Neural cell (in vitro differentiated cells): ENCODE measurements around the gene RASGEF1C. TPM values are rescaled to one million over a fixed set of nuclear protein-coding genes. Genes with fewer than 3 reads are reported as not detected.

ENCODE experiments used
- H2AFZ ChIP-seq: fragments of 200-600, 300-800 bp; sonication (generic), shearing (Covaris generic); 2 replicates; pipeline ENCODE4 v1.6.0; 2014; ENCODE audit warnings: low read depth, mild to moderate bottlenecking, antibody characterized with exemption, low read length, moderate library complexity
- H3F3A ChIP-seq: fragments of 200-600 bp; shearing (Covaris generic); 2 replicates; pipeline ENCODE4 v1.6.1; 2016; ENCODE audit warnings: mild to moderate bottlenecking, moderate library complexity, mixed read lengths, antibody characterized with exemption, low read length; ENCODE audit not compliant: insufficient read depth, poor library complexity, severe bottlenecking
- H3K27ac ChIP-seq: fragments of 200-600, 300-800 bp; sonication (generic), shearing (Covaris generic); 2 replicates; pipeline ENCODE4 v1.5.1; 2014; ENCODE audit warnings: mild to moderate bottlenecking, low read length, moderate library complexity
- H3K27me3 ChIP-seq: fragments of 300-800, 200-600 bp; sonication (generic), shearing (Covaris generic); 2 replicates; pipeline ENCODE4 v1.6.0; 2014; ENCODE audit warnings: mild to moderate bottlenecking, low read depth, low read length, moderate library complexity; ENCODE audit not compliant: insufficient read depth
- H3K36me3 ChIP-seq: fragments of 300-800, 200-600 bp; sonication (generic), shearing (Covaris generic); 2 replicates; pipeline ENCODE4 v1.5.1; 2014; ENCODE audit warnings: mild to moderate bottlenecking, antibody characterized with exemption, low read length, moderate library complexity; ENCODE audit not compliant: insufficient read depth
- H3K4me2 ChIP-seq: fragments of 300-800, 200-600 bp; sonication (generic), shearing (Covaris generic); 2 replicates; pipeline ENCODE4 v1.6.0; 2014; ENCODE audit warnings: mild to moderate bottlenecking, low read length
- H3K4me3 ChIP-seq: fragments of 300-800, 200-600 bp; sonication (generic), shearing (Covaris generic); 2 replicates; pipeline ENCODE4 v1.5.1; 2014; ENCODE audit warnings: mild to moderate bottlenecking, low read length, moderate library complexity
- H3K79me2 ChIP-seq: fragments of 200-600 bp; shearing (Covaris generic); replicated peaks from 2 replicates; pipeline ENCODE4 v1.6.0; 2014; ENCODE audit warnings: mild to moderate bottlenecking, low read length, moderate library complexity; ENCODE audit not compliant: insufficient read depth
- H3K9ac ChIP-seq: fragments of 300-800, 200-600 bp; sonication (generic), shearing (Covaris generic); 2 replicates; pipeline ENCODE4 v1.6.1; 2016; ENCODE audit warnings: mild to moderate bottlenecking, low read length, mixed read lengths
- H3K9me2 ChIP-seq: fragments of 200-600 bp; shearing (Covaris generic); 2 replicates; pipeline ENCODE4 v1.6.1; 2016; ENCODE audit warnings: mild to moderate bottlenecking, low read length, mixed read lengths; ENCODE audit not compliant: insufficient read depth
- H3K9me3 ChIP-seq: fragments of 200-600, 300-800 bp; sonication (generic), shearing (Covaris generic); 2 replicates; pipeline ENCODE4 v1.6.1; 2016; ENCODE audit warnings: mild to moderate bottlenecking, mixed run types, low read length, moderate library complexity, mixed read lengths
- H4K20me1 ChIP-seq: fragments of 200-600 bp; shearing (Covaris generic); 2 replicates; pipeline ENCODE4 v1.6.1; 2016; ENCODE audit warnings: mild to moderate bottlenecking, mixed run types; ENCODE audit not compliant: insufficient read depth
- CTCF ChIP-seq: fragments of 450-650 bp; IDR thresholded peaks from 2 replicates; pipeline ENCODE4 v1.5.1; 2014; ENCODE audit warnings: antibody characterized with exemption, mild to moderate bottlenecking, moderate library complexity; ENCODE audit not compliant: poor library complexity, severe bottlenecking
- EP300 ChIP-seq: fragments of 450-650 bp; conservative IDR thresholded peaks from 2 replicates; pipeline ENCODE4 v1.6.1; 2014; ENCODE audit warnings: antibody characterized with exemption, mild to moderate bottlenecking, moderate library complexity; ENCODE audit not compliant: poor library complexity, severe bottlenecking
- EZH2 ChIP-seq: fragments of 200-600, 300-800 bp; shearing (Covaris generic), sonication (generic); IDR thresholded peaks from 2 replicates; pipeline ENCODE4 v1.6.1; 2014; ENCODE audit warnings: antibody characterized with exemption, low read length, borderline replicate concordance, mild to moderate bottlenecking; ENCODE audit not compliant: insufficient read depth, poor library complexity, severe bottlenecking
- MXI1 ChIP-seq: fragments of 450-650 bp; conservative IDR thresholded peaks from 2 replicates; pipeline ENCODE4 v1.6.1; 2014; ENCODE audit warnings: antibody characterized with exemption, mild to moderate bottlenecking; ENCODE audit not compliant: poor library complexity, severe bottlenecking
- POLR2AphosphoS5 ChIP-seq: IDR thresholded peaks from 2 replicates; pipeline ENCODE4 v1.6.1; 2012
- RAD21 ChIP-seq: fragments of 450-650 bp; conservative IDR thresholded peaks from 2 replicates; pipeline ENCODE4 v1.6.1; 2014; ENCODE audit warnings: antibody characterized with exemption, mild to moderate bottlenecking, moderate library complexity
- REST ChIP-seq: IDR thresholded peaks from 2 replicates; pipeline ENCODE4 v1.6.1; 2012; ENCODE audit warnings: borderline replicate concordance
- SMC3 ChIP-seq: fragments of 450-650 bp; conservative IDR thresholded peaks from 2 replicates; pipeline ENCODE4 v1.6.1; 2014; ENCODE audit warnings: antibody characterized with exemption, mild to moderate bottlenecking, moderate library complexity; ENCODE audit not compliant: poor library complexity
- TAF1 ChIP-seq: IDR thresholded peaks from 2 replicates; pipeline ENCODE4 v1.6.1; 2012; ENCODE audit warnings: low read depth
- polyA plus RNA-seq: library from polyadenylated mRNA; depleted of rRNA; stranded (reverse); fragments of >200 nt; gene quantifications from 2 replicates; pipeline ENCODE4 v1.2.3, GENCODE V29; 2014

RASGEF1C gene
- polyA plus RNA-seq, 1 donor from 2014 or later = 5.3 TPM

- Histone ChIP-seq H3K9ac (no peak overlapping the region), H3K9me2 (no peaks in the 10 kb centered on the region), H2AFZ (no peak overlapping the region), H3K27me3 (no peaks in the 10 kb centered on the region), H3K79me2 (no peaks in the 10 kb centered on the region), H3K9me3 (peaks cover 6% of the 10 kb centered on the region), H4K20me1 (no peaks in the 10 kb centered on the region), H3K36me3 (no peaks in the 10 kb centered on the region), H3K27ac (no peak overlapping the region), H3F3A (no peaks in the 10 kb centered on the region), H3K4me2 (no peak overlapping the region), H3K4me3 (no peak overlapping the region)
- TF ChIP-seq MXI1 (no peak), EP300 (no peak), TAF1 (no peak), RAD21 (no peak), REST (no peak), EZH2 (no peak), SMC3 (no peak), CTCF (no peak), POLR2AphosphoS5 (no peak)
Observed at GRCh38 chr5:180143656-180144364, 65.2 kb downstream of the RASGEF1C start.

GRCh38 chr5:180142824-180143610, 66.0 kb downstream of the RASGEF1C start:
- no peaks in the 10 kb centered on the region for H4K20me1 ChIP-seq
- H3F3A ChIP-seq = no peaks in the 10 kb centered on the region
- H3K36me3 ChIP-seq = no peaks in the 10 kb centered on the region
- H2AFZ ChIP-seq = no peak overlapping the region
- no peaks in the 10 kb centered on the region for H3K9me2 ChIP-seq
- H3K27me3 ChIP-seq = no peaks in the 10 kb centered on the region
- no peaks in the 10 kb centered on the region for H3K79me2 ChIP-seq
- H3K9ac ChIP-seq = no peak overlapping the region
- H3K27ac ChIP-seq = no peak overlapping the region
- H3K9me3 ChIP-seq = peaks cover 6% of the 10 kb centered on the region
- H3K4me2 ChIP-seq = no peak overlapping the region
- H3K4me3 ChIP-seq = no peak overlapping the region
- TF ChIP-seq TAF1 = no peak
- no peak for TF ChIP-seq SMC3
- no peak for TF ChIP-seq CTCF
- TF ChIP-seq REST = no peak
- TF ChIP-seq RAD21 = no peak
- TF ChIP-seq EP300 = no peak
- TF ChIP-seq MXI1 = no peak
- no peak for TF ChIP-seq EZH2
- TF ChIP-seq POLR2AphosphoS5 = no peak
